Glomerular visceral epithelial cell (primary cell): ENCODE measurements around the gene POLR3A.

ENCODE experiments used
- DNase-seq: peaks from one replicate; pipeline ENCODE4 v3.0.0-alpha.2; 2016; ENCODE audit errors: extremely low spot score

Gene POLR3A

GRCh38 chr10:77977934-77978333, 51.4 kb downstream of the POLR3A start:
- no peak for DNase-seq

GRCh38 chr10:77977016-77977415, 52.3 kb downstream of the POLR3A start:
- DNase-seq, result no peak

- DNase-seq, result no peak
These were observed 54.1 kb downstream of the POLR3A start for GRCh38 chr10:77975086-77975666.

GRCh38 chr10:77974396-77975074, 54.8 kb downstream of the POLR3A start:
- DNase-seq, result no peak

- DNase-seq, result no peak
These were observed 56.0 kb downstream of the POLR3A start for GRCh38 chr10:77973276-77973675.

GRCh38 chr10:77972148-77972547, 57.2 kb downstream of the POLR3A start:
- no peak for DNase-seq

GRCh38 chr10:77971804-77972144, 57.5 kb downstream of the POLR3A start:
- no peak for DNase-seq

GRCh38 chr10:77970869-77971803, 58.2 kb downstream of the POLR3A start:
- peak; percentile 35 for DNase-seq

- no peak for DNase-seq
These were observed 60.2 kb downstream of the POLR3A start for GRCh38 chr10:77969114-77969513.

- DNase-seq, result no peak
These were observed 61.7 kb downstream of the POLR3A start for GRCh38 chr10:77967611-77968022.

GRCh38 chr10:77965294-77965693, 64.0 kb downstream of the POLR3A start:
- no peak for DNase-seq

GRCh38 chr10:77964811-77965210, 64.5 kb downstream of the POLR3A start:
- DNase-seq, result no peak

GRCh38 chr10:77963901-77964300, 65.4 kb downstream of the POLR3A start:
- no peak for DNase-seq

- no peak for DNase-seq
These were observed 66.8 kb downstream of the POLR3A start for GRCh38 chr10:77962350-77963146.

GRCh38 chr10:77961668-77962067, 67.6 kb downstream of the POLR3A start:
- no peak for DNase-seq

GRCh38 chr10:77960829-77961329, 68.4 kb downstream of the POLR3A start:
- no peak for DNase-seq

- no peak for DNase-seq
These were observed 69.3 kb downstream of the POLR3A start for GRCh38 chr10:77959887-77960455.

GRCh38 chr10:77959384-77959783, 69.9 kb downstream of the POLR3A start:
- no peak for DNase-seq

- DNase-seq, result no peak
These were observed 74.2 kb downstream of the POLR3A start for GRCh38 chr10:77955136-77955535.

- DNase-seq, result peak; percentile 88
These were observed 80.1 kb downstream of the POLR3A start for GRCh38 chr10:77949167-77949566.

GRCh38 chr10:77946084-77946483, 83.2 kb downstream of the POLR3A start:
- DNase-seq, result no peak
